Measurements from ENCODE around the gene ADCY5.

DNA sequence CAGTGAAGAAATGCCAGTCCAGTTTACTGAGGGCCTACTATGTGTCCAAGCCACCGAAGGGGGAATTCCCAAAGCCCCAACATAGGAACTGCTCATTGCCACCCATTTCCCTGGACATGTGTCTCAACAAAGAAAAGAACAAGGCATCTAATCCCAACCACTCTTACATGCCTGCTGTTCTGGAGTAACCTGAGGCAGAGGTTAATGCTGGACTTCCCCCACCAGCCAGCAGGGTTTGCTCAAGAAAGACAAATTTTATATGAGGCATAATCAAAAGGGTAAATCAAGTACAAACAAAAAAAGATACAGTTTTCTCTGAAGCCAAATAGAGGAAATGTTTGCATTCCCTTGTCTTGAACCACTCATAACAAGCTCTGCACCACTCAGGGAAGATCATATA lies 4.1 kb downstream of the ADCY5 start:
- TF ChIP-seq, protein P1, sequence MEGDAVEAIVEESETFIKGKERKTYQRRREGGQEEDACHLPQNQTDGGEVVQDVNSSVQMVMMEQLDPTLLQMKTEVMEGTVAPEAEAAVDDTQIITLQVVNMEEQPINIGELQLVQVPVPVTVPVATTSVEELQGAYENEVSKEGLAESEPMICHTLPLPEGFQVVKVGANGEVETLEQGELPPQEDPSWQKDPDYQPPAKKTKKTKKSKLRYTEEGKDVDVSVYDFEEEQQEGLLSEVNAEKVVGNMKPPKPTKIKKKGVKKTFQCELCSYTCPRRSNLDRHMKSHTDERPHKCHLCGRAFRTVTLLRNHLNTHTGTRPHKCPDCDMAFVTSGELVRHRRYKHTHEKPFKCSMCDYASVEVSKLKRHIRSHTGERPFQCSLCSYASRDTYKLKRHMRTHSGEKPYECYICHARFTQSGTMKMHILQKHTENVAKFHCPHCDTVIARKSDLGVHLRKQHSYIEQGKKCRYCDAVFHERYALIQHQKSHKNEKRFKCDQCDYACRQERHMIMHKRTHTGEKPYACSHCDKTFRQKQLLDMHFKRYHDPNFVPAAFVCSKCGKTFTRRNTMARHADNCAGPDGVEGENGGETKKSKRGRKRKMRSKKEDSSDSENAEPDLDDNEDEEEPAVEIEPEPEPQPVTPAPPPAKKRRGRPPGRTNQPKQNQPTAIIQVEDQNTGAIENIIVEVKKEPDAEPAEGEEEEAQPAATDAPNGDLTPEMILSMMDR (IDR thresholded peaks at IDR 0.05; ENCODE audit: low read length) = no peak
- TF ChIP-seq EZH2 (IDR thresholded peaks at IDR 0.05; ENCODE audit: borderline replicate concordance, low read length) = no peak

All from OCI-LY1 (cell line).